ENCODE results near the gene NR5A2. TPM values are rescaled to one million over a fixed set of nuclear protein-coding genes. Genes with fewer than 3 reads are reported as not detected.

Gene NR5A2
- polyA plus RNA-seq = 0.09 TPM

- H3K36me3 Mint-ChIP-seq = peaks cover 1% of the 10 kb centered on the region
Measured at GRCh38 chr1:200027264-200027823, at the start of gene NR5A2. Gene NR5A2, plus strand, starts transcription at chr1:200027710. Its CDS starts 138 bp downstream, at chr1:200027848.

GRCh38 chr1:199978408-199978940 is 49.0 kb upstream of the NR5A2 start:
- H3K4me1 Mint-ChIP-seq = peaks cover 14 to 20% (median 16%) of the 10 kb centered on the region in 3 donors
- peaks cover 0 to 2% (median 0%) of the 10 kb centered on the region in 3 donors for H3K9me3 Mint-ChIP-seq
- H3K27ac Mint-ChIP-seq = no peak overlapping the region
- no peak overlapping the region for H3K4me3 Mint-ChIP-seq
- H3K36me3 Mint-ChIP-seq = no peaks in the 10 kb centered on the region
- peaks cover 59% of the 10 kb centered on the region for H3K27me3 Mint-ChIP-seq

More at GRCh38 chr1:200027264-200027823, at the start of gene NR5A2:
- peaks cover 0 to 9% (median 0%) of the 10 kb centered on the region in 3 donors for H3K4me1 Mint-ChIP-seq
- no peaks in the 10 kb centered on the region for H3K9me3 Mint-ChIP-seq
- H3K4me3 Mint-ChIP-seq = no peak within 1 kb of the TSS
- no peak within 1 kb of the TSS for H3K27ac Mint-ChIP-seq
- H3K27me3 Mint-ChIP-seq = peaks cover 34% of the 10 kb centered on the region

DNA sequence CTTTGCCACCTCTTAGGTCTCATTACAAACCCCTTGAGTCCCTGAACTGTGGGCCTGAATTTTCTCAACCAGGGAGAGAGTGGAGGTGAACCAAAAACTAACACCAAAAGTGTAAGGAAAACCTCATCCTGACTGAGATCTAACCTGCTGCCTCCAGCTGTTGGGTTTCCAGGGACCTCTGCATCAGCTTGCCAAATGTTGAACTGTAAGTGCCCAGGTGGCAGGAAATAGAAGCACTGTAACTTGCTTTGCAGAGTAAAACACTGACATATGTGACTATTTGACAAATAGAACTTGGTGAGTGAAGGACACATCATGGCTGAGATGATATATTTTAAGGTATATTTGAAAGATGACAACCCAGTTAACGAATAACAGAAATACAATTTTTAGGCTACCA is 48.4 kb upstream of the NR5A2 start:
- Mint-ChIP-seq H3K4me3 (no peak overlapping the region), H3K27me3 (peaks cover 57% of the 10 kb centered on the region), H3K27ac (no peak overlapping the region), H3K36me3 (no peaks in the 10 kb centered on the region), H3K9me3 (peaks cover 0 to 2% (median 0%) of the 10 kb centered on the region in 3 donors), H3K4me1 (peaks cover 14 to 20% (median 16%) of the 10 kb centered on the region in 3 donors)

GRCh38 chr1:199981584-199981983 is 45.9 kb upstream of the NR5A2 start:
- Mint-ChIP-seq H3K27me3 (peaks cover 45% of the 10 kb centered on the region), H3K36me3 (no peaks in the 10 kb centered on the region)

DNA sequence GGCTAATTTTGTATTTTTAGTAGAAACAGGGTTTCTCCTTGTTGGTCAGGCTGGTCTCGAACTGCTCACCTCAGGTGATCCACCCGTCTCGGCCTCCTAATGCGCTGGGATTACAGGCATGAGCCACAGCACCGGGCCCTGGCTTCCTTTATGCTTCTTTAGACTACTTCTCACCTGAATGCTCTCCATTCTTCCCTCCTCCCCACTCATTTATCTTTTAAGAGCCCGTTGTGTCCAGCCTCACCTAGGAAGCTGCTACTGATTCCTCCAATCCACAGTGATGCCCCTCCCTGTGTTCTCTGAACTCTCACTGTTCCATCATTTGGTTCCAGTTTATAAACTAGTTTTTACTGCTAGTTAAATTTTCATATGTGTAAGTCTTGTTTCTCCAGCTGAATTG is 44.9 kb upstream of the NR5A2 start:
- H3K27ac Mint-ChIP-seq = no peak overlapping the region
- no peak overlapping the region for H3K4me3 Mint-ChIP-seq
- no peaks in the 10 kb centered on the region for H3K9me3 Mint-ChIP-seq
- H3K4me1 Mint-ChIP-seq = peaks cover 5 to 12% (median 11%) of the 10 kb centered on the region in 3 donors
- H3K36me3 Mint-ChIP-seq = no peaks in the 10 kb centered on the region
- H3K27me3 Mint-ChIP-seq = peaks cover 37% of the 10 kb centered on the region

More at GRCh38 chr1:199981584-199981983, 45.9 kb upstream of the NR5A2 start:
- Mint-ChIP-seq H3K27ac (no peak overlapping the region), H3K4me3 (no peak overlapping the region), H3K9me3 (no peaks in the 10 kb centered on the region), H3K4me1 (peaks cover 14 to 18% (median 15%) of the 10 kb centered on the region in 3 donors)

DNA sequence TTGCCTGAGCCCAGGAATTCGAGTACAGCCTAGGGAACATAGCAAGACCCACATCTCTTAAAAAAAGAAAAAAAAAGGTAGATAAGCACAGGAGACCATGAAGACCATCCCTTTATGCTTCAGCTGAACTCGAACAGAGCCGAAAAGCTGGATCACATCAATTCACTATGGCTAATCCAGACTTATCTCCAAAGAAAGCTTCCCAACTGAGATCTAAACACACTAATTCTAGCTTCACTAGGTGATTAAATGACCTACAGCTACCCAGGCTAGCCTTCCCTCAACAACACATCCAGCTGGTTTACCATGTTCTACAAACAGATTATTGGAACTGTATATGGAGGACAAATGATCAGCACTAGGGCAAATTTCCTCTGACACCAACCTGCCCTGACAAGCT is 44.0 kb upstream of the NR5A2 start:
- Mint-ChIP-seq H3K27me3 (peaks cover 30% of the 10 kb centered on the region), H3K4me3 (no peak overlapping the region), H3K4me1 (peaks cover 0 to 5% (median 4%) of the 10 kb centered on the region in 3 donors), H3K27ac (no peak overlapping the region), H3K9me3 (no peaks in the 10 kb centered on the region), H3K36me3 (no peaks in the 10 kb centered on the region)

GRCh38 chr1:199995096-199995685 is 32.3 kb upstream of the NR5A2 start:
- H3K27ac Mint-ChIP-seq = no peak overlapping the region
- H3K36me3 Mint-ChIP-seq = no peaks in the 10 kb centered on the region
- H3K4me1 Mint-ChIP-seq = no peaks in the 10 kb centered on the region
- H3K4me3 Mint-ChIP-seq = no peak overlapping the region
- peaks cover 11% of the 10 kb centered on the region for H3K27me3 Mint-ChIP-seq
- H3K9me3 Mint-ChIP-seq = no peaks in the 10 kb centered on the region

GRCh38 chr1:200005165-200005564 is 22.3 kb upstream of the NR5A2 start:
- no peaks in the 10 kb centered on the region for H3K9me3 Mint-ChIP-seq
- no peak overlapping the region for H3K27ac Mint-ChIP-seq
- H3K36me3 Mint-ChIP-seq = peaks cover 1% of the 10 kb centered on the region
- peaks cover 6% of the 10 kb centered on the region for H3K27me3 Mint-ChIP-seq
- H3K4me1 Mint-ChIP-seq = peaks cover 0 to 2% (median 0%) of the 10 kb centered on the region in 3 donors
- no peak overlapping the region for H3K4me3 Mint-ChIP-seq

- Mint-ChIP-seq H3K9me3 (no peaks in the 10 kb centered on the region), H3K4me1 (peaks cover 0 to 2% (median 0%) of the 10 kb centered on the region in 3 donors), H3K27me3 (peaks cover 3% of the 10 kb centered on the region), H3K36me3 (peaks cover 1% of the 10 kb centered on the region), H3K27ac (no peak overlapping the region), H3K4me3 (no peak overlapping the region)
Measured at GRCh38 chr1:200006711-200007110, 20.8 kb upstream of the NR5A2 start.

DNA sequence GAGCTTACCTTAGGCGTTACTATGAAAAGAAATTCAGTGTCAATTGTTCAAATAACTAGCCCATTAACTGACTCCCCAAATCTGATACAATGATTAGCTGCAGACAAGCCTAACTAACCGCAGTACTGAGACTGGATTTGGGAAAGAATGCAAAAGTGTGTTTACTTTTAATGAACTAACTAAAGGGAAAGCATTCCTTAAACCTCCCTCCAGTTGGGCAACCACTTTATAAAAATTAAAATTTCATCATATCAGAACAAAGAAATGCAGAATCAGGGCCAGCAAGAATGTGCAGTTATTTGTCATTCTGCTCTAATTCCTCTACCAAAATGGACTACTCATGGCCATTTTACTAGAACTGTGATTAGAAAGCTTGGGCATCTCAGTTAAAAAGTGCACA is 11.7 kb upstream of the NR5A2 start:
- no peak overlapping the region for H3K4me3 Mint-ChIP-seq
- no peaks in the 10 kb centered on the region for H3K9me3 Mint-ChIP-seq

DNA sequence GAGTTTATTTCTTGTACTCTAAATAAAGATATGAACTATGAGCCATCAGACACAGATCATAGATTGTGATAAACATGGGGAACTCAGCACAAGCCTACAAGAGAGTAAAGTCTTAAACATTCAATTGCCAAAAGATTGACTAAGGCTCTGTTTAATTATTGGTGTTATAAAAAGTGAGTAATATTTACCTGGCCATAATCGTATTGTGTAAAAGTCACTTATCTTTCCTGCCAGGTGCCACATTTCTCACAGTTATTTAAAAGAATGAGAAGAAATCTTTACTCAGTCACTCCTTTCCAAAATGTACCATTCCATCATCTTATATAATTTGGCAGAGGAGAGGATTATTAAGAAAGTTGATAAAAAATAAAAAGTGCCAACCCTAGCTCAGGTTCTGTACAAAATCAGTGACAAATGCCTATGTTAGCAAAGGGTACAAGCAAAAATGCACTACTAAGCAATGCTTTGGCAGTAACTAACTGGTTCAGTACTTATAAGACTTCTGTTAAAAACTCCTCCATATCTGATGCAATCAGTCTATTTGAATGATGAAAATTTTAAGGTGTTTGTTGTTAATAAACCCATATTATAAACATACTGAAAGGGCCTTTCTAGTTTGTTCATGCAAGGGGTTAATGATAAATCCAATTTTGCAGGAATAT is 5.8 kb upstream of the NR5A2 start:
- no peak overlapping the region for H3K27ac Mint-ChIP-seq
- peaks cover 10% of the 10 kb centered on the region for H3K27me3 Mint-ChIP-seq
- H3K9me3 Mint-ChIP-seq = no peaks in the 10 kb centered on the region

More for the DNA sequence above, 11.7 kb upstream of the NR5A2 start:
- Mint-ChIP-seq H3K27ac (no peak overlapping the region), H3K4me1 (no peaks in the 10 kb centered on the region), H3K27me3 (peaks cover 10% of the 10 kb centered on the region), H3K36me3 (peaks cover 2% of the 10 kb centered on the region)

GRCh38 chr1:200022239-200022804 is 5.2 kb upstream of the NR5A2 start:
- H3K27ac Mint-ChIP-seq = no peak overlapping the region
- H3K4me1 Mint-ChIP-seq = no peaks in the 10 kb centered on the region
- no peak overlapping the region for H3K4me3 Mint-ChIP-seq
- no peaks in the 10 kb centered on the region for H3K9me3 Mint-ChIP-seq
- H3K27me3 Mint-ChIP-seq = peaks cover 15% of the 10 kb centered on the region
- no peaks in the 10 kb centered on the region for H3K36me3 Mint-ChIP-seq

More for the DNA sequence above, 5.8 kb upstream of the NR5A2 start:
- H3K36me3 Mint-ChIP-seq = no peaks in the 10 kb centered on the region
- H3K4me1 Mint-ChIP-seq = no peaks in the 10 kb centered on the region
- H3K4me3 Mint-ChIP-seq = no peak overlapping the region

DNA sequence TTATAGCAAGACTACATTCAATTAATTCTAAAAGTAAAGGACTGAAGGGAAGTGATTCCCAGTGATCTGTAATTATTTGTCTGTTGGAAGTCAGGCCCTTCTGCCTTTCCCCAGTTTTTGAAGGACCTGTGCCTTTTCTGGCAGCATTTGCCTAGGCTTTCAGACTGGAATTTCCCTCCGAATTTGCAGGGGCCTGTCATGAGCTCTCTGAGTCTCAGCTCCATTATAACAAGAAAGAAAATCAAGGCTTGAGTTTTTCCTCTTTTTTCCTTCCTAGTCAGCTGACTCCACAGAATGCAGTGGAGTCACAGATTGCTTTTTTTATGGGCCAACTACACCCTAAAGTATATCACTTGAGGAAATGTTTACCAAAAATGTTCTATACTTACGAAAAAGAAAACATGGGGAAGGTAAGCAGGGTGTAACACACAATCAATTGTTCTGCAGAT is 1.1 kb downstream of the NR5A2 start:
- Mint-ChIP-seq H3K9me3 (no peaks in the 10 kb centered on the region), H3K4me3 (peak overlapping the region in 3 of 4 donors; percentile 81 to 88 (median 84)), H3K27ac (no peak overlapping the region), H3K27me3 (peaks cover 34% of the 10 kb centered on the region), H3K36me3 (peaks cover 1% of the 10 kb centered on the region), H3K4me1 (peaks cover 0 to 9% (median 0%) of the 10 kb centered on the region in 3 donors)

GRCh38 chr1:200029035-200029821 is 1.7 kb downstream of the NR5A2 start:
- peak overlapping the region in 3 of 4 donors; percentile 81 to 88 (median 84) for H3K4me3 Mint-ChIP-seq
- H3K36me3 Mint-ChIP-seq = peaks cover 1% of the 10 kb centered on the region
- H3K27ac Mint-ChIP-seq = no peak overlapping the region
- H3K9me3 Mint-ChIP-seq = no peaks in the 10 kb centered on the region
- H3K27me3 Mint-ChIP-seq = peaks cover 30% of the 10 kb centered on the region
- peaks cover 0 to 9% (median 0%) of the 10 kb centered on the region in 3 donors for H3K4me1 Mint-ChIP-seq
